Aorta (tissue), 5 donors: Measurements from ENCODE around the gene MOB3B. TPM values are rescaled to one million over a fixed set of nuclear protein-coding genes. Genes with fewer than 3 reads are reported as not detected.

ENCODE experiments used
- ATAC-seq: fragments of 200-7000 bp; cut with Tn5 transposase; one replicate; pipeline ENCODE4 v1.9.1; 2022; ENCODE audit warnings: moderate library complexity; ENCODE audit not compliant: low FRiP score
- DNase-seq, 2 donors: peaks; one replicate each; pipeline ENCODE4 v3.0.0-alpha.2; 2020
- H3K27ac ChIP-seq, 2 donors: one replicate each; pipeline ENCODE4 v1.5.1; 2013; ENCODE audit warnings: low read length in 2 of 2, mild to moderate bottlenecking in 2 of 2, moderate library complexity in 2 of 2, control low read depth in 1 of 2, inconsistent platforms in 1 of 2, low read depth in 1 of 2
- H3K27me3 ChIP-seq, 2 donors: one replicate each; pipeline ENCODE4 v1.6.1; 2013; ENCODE audit warnings: control low read depth in 1 of 2, low read length in 1 of 2, mild to moderate bottlenecking in 1 of 2, moderate library complexity in 1 of 2; ENCODE audit not compliant: insufficient read depth in 2 of 2, control insufficient read depth in 1 of 2
- H3K36me3 ChIP-seq, 2 donors: one replicate each; pipeline ENCODE4 v1.6.1; 2013; ENCODE audit warnings: control low read depth in 1 of 2, low read length in 1 of 2, mild to moderate bottlenecking in 1 of 2; ENCODE audit not compliant: insufficient read depth in 2 of 2, control insufficient read depth in 1 of 2
- H3K4me1 ChIP-seq, 2 donors: one replicate each; pipeline ENCODE4 v1.6.1; 2013; ENCODE audit warnings: low read length in 2 of 2, control low read depth in 1 of 2, mild to moderate bottlenecking in 1 of 2, moderate library complexity in 1 of 2; ENCODE audit not compliant: insufficient read depth in 2 of 2, control insufficient read depth in 1 of 2
- H3K4me3 ChIP-seq, 2 donors: one replicate each; pipeline ENCODE4 v1.5.1; 2013; ENCODE audit warnings: low read length in 2 of 2, control low read depth in 1 of 2, mild to moderate bottlenecking in 1 of 2
- H3K9me3 ChIP-seq: one replicate; pipeline ENCODE4 v1.6.1; 2013; ENCODE audit warnings: mild to moderate bottlenecking, low read length; ENCODE audit not compliant: control insufficient read depth
- WGBS, 2 donors: extraction: QIAGEN DNeasy Blood & Tissue Kit; methylation state at CpG; one replicate each; pipeline ENCODE4 v1.1.7; 2013; 5-methylcytosine and 5-hydroxymethylcytosine counted together
- intact Hi-C, 2 donors: fragments of 100-400 bp; cut with DNase I; formaldehyde crosslinking; loops; one replicate each; pipeline versions ENCODE4 v1.14.2 to v1.15.0; 2022
- polyA plus RNA-seq, 2 donors: library from polyadenylated mRNA; stranded (reverse); fragments of 200-250 nt; gene quantifications; one replicate each; pipeline ENCODE4 v1.2.3, GENCODE V29; 2013
- total RNA-seq, 2 donors: library from RNA; stranded (reverse); fragmentation: NEBNext Ultra II Directional; extraction: Animal tissue kit (Norgen Biotek cat#: 25700); gene quantifications; one replicate each; pipeline ENCODE4 v1.2.1, GENCODE V29; 2021
- donor health status: healthy with polysubstance abuse.
- donor health status: Bipolar disorder and iron deficiency.
- donor health status: DM: no; HTN: no; CAD: no.
- donor health status: DM: no; HTN: no; CAD: no.
- donor health status: DM: yes; HTN: yes; CAD: no.

MOB3B gene
- total and polyA plus RNA-seq, 4 donors = 3.0 to 9.0 (median 5.8) TPM

- Histone ChIP-seq H3K27me3 (peaks cover 0 to 1% of the 10 kb centered on the region in 2 donors), H3K27ac (no peak overlapping the region), H3K4me1 (peaks cover 3 to 4% of the 10 kb centered on the region in 2 donors), H3K36me3 (no peaks in the 10 kb centered on the region), H3K4me3 (no peak overlapping the region), H3K9me3 (no peaks in the 10 kb centered on the region)
- DNase-seq (no peak), ATAC-seq (no peak)
- intact Hi-C loops = no loop called here
- 93 to 95% methylated on average over 3 of the region's 3 CpGs for WGBS, 2 donors
Measured at GRCh38 chr9:27387722-27388121, 141.9 kb downstream of the MOB3B start.

- Histone ChIP-seq H3K9me3 (no peaks in the 10 kb centered on the region), H3K27ac (no peak overlapping the region), H3K4me1 (peaks cover 3 to 4% of the 10 kb centered on the region in 2 donors), H3K27me3 (peaks cover 0 to 1% of the 10 kb centered on the region in 2 donors), H3K4me3 (no peak overlapping the region), H3K36me3 (no peaks in the 10 kb centered on the region)
- DNase-seq = no peak
- ATAC-seq = no peak
- intact Hi-C loops = no loop called here
- 40 to 41% methylated on average over 4 of the region's 4 CpGs for WGBS, 2 donors
Measured at GRCh38 chr9:27386571-27387091, 143.0 kb downstream of the MOB3B start.

GRCh38 chr9:27385606-27386322 is 143.8 kb downstream of the MOB3B start:
- peaks cover 3 to 4% of the 10 kb centered on the region in 2 donors for H3K4me1 ChIP-seq
- H3K27me3 ChIP-seq = peaks cover 0 to 1% of the 10 kb centered on the region in 2 donors
- intact Hi-C loops = no loop called here
- no peaks in the 10 kb centered on the region for H3K9me3 ChIP-seq
- no peak for DNase-seq
- H3K36me3 ChIP-seq = no peaks in the 10 kb centered on the region
- H3K27ac ChIP-seq = no peak overlapping the region
- no peak overlapping the region for H3K4me3 ChIP-seq
- 95 to 97% methylated on average over 4 of the region's 4 CpGs for WGBS, 2 donors
- ATAC-seq = no peak

- Histone ChIP-seq H3K27me3 (peaks cover 0 to 1% of the 10 kb centered on the region in 2 donors), H3K4me3 (no peak overlapping the region), H3K27ac (no peak overlapping the region), H3K9me3 (no peaks in the 10 kb centered on the region), H3K4me1 (peaks cover 3 to 4% of the 10 kb centered on the region in 2 donors), H3K36me3 (no peaks in the 10 kb centered on the region)
- DNase-seq = no peak
- no peak for ATAC-seq
- WGBS, 2 donors = 82 to 83% methylated on average over 5 of the region's 5 CpGs
- intact Hi-C loops = loop anchor here in 1 of 2 donors (5.0 kb wide), 1 partner anchor 52 kb away; no protein-coding TSS in a partner anchor
Measured at GRCh38 chr9:27384262-27385014, 145.2 kb downstream of the MOB3B start.

GRCh38 chr9:27383524-27383923 is 146.1 kb downstream of the MOB3B start:
- 98 to 100% methylated on average over 1 of the region's 1 CpG for WGBS, 2 donors
- no peak overlapping the region for H3K4me3 ChIP-seq

GRCh38 chr9:27382975-27383374 is 146.6 kb downstream of the MOB3B start:
- no peak for DNase-seq
- Histone ChIP-seq H3K27ac (no peak overlapping the region), H3K27me3 (peaks cover 0 to 1% of the 10 kb centered on the region in 2 donors), H3K4me3 (no peak overlapping the region), H3K36me3 (no peaks in the 10 kb centered on the region), H3K9me3 (no peaks in the 10 kb centered on the region), H3K4me1 (peaks cover 3 to 4% of the 10 kb centered on the region in 2 donors)
- WGBS, 2 donors = 98% methylated on average over 2 of the region's 2 CpGs
- intact Hi-C loops = loop anchor here in 1 of 2 donors (5.0 kb wide), 1 partner anchor 51 kb away; no protein-coding TSS in a partner anchor
- no peak for ATAC-seq

More at GRCh38 chr9:27383524-27383923, 146.1 kb downstream of the MOB3B start:
- H3K4me1 ChIP-seq = peaks cover 3 to 4% of the 10 kb centered on the region in 2 donors
- no peaks in the 10 kb centered on the region for H3K36me3 ChIP-seq
- no peak overlapping the region for H3K27ac ChIP-seq
- ATAC-seq (no peak), DNase-seq (no peak)
- H3K27me3 ChIP-seq = peaks cover 0 to 1% of the 10 kb centered on the region in 2 donors
- intact Hi-C loops = loop anchor here in 1 of 2 donors (5.0 kb wide), 1 partner anchor 51 kb away; no protein-coding TSS in a partner anchor
- no peaks in the 10 kb centered on the region for H3K9me3 ChIP-seq

- ATAC-seq = no peak
Measured at GRCh38 chr9:27382308-27382707, 147.3 kb downstream of the MOB3B start.

GRCh38 chr9:27379311-27380251 is 150.0 kb downstream of the MOB3B start:
- intact Hi-C loops = loop anchor here in 1 of 2 donors (5.0 kb wide), 1 partner anchor 47 kb away; no protein-coding TSS in a partner anchor
- Histone ChIP-seq H3K27me3 (no peaks in the 10 kb centered on the region), H3K36me3 (no peaks in the 10 kb centered on the region), H3K27ac (no peak overlapping the region), H3K4me3 (no peak overlapping the region), H3K4me1 (peaks cover 0 to 1% of the 10 kb centered on the region in 2 donors), H3K9me3 (no peaks in the 10 kb centered on the region)
- 91 to 92% methylated on average over 8 of the region's 8 CpGs for WGBS, 2 donors
- DNase-seq (no peak), ATAC-seq (no peak)

More at GRCh38 chr9:27382308-27382707, 147.3 kb downstream of the MOB3B start:
- Histone ChIP-seq H3K4me3 (no peak overlapping the region), H3K36me3 (no peaks in the 10 kb centered on the region), H3K9me3 (no peaks in the 10 kb centered on the region), H3K27me3 (peaks cover 0 to 1% of the 10 kb centered on the region in 2 donors), H3K4me1 (peaks cover 3 to 4% of the 10 kb centered on the region in 2 donors), H3K27ac (no peak overlapping the region)
- intact Hi-C loops = loop anchor here in 1 of 2 donors (5.0 kb wide), 1 partner anchor 50 kb away; no protein-coding TSS in a partner anchor
- DNase-seq = no peak
- WGBS, 2 donors = 89 to 93% methylated on average over 4 of the region's 4 CpGs
